SK-N-SH treated with all-trans-retinoic acid at 6 μM for 48 hours (cell line): ENCODE measurements around the gene TFCP2.

Experiments used
- ATAC-seq: fragments of 200-7000 bp; cut with Tn5 transposase; 3 replicates; pipeline ENCODE4 v1.9.1; 2020; ENCODE audit warnings: mild to moderate bottlenecking, moderate library complexity
- ARNTL ChIP-seq: fragments of 450-650 bp; formaldehyde crosslinking; IDR thresholded peaks from 2 replicates; pipeline ENCODE4 v1.5.0; 2020; ENCODE audit warnings: low read depth, mild to moderate bottlenecking, moderate library complexity, borderline replicate concordance
- BACH2 ChIP-seq: fragments of 250-450 bp; sonication (Bioruptor Pico); IDR thresholded peaks from 2 replicates; pipeline ENCODE4 v1.9.0; 2021; ENCODE audit warnings: mild to moderate bottlenecking, borderline replicate concordance
- CSDC2 ChIP-seq: fragments of 250-450 bp; sonication (Bioruptor Pico); IDR thresholded peaks from 2 replicates; pipeline ENCODE4 v1.5.0; 2020; ENCODE audit warnings: mild to moderate bottlenecking, moderate library complexity
- ESRRG ChIP-seq: fragments of 250-450 bp; sonication (Bioruptor Pico); IDR thresholded peaks from 2 replicates; pipeline ENCODE4 v1.6.1; 2021; ENCODE audit warnings: mild to moderate bottlenecking
- GLIS3 ChIP-seq: fragments of 250-450 bp; sonication (Bioruptor Pico); IDR thresholded peaks from 2 replicates; pipeline ENCODE4 v1.5.0; 2020; ENCODE audit warnings: mild to moderate bottlenecking, moderate library complexity
- ISL1 ChIP-seq: fragments of 250-450 bp; sonication (Bioruptor Pico); IDR thresholded peaks from 2 replicates; pipeline ENCODE4 v2.1.2; 2022; ENCODE audit warnings: mild to moderate bottlenecking, moderate library complexity
- OSR1 ChIP-seq: fragments of 250-450 bp; sonication (Bioruptor Pico); IDR thresholded peaks from 2 replicates; pipeline ENCODE4 v1.8.0; 2022; ENCODE audit warnings: moderate library complexity, mild to moderate bottlenecking, inconsistent platforms
- PATZ1 ChIP-seq: fragments of 250-450 bp; sonication (Bioruptor Pico); IDR thresholded peaks from 2 replicates; pipeline ENCODE4 v1.8.0; 2020; ENCODE audit warnings: mild to moderate bottlenecking, moderate library complexity, borderline replicate concordance
- PPARA ChIP-seq: fragments of 250-450 bp; sonication (Bioruptor Pico); IDR thresholded peaks from 2 replicates; pipeline ENCODE4 v1.5.0; 2020; ENCODE audit warnings: mild to moderate bottlenecking, borderline replicate concordance
- RARB ChIP-seq: fragments of 250-450 bp; sonication (Bioruptor Pico); IDR thresholded peaks from 2 replicates; pipeline ENCODE4 v1.8.0; 2021; ENCODE audit warnings: mild to moderate bottlenecking, moderate library complexity
- SNAI2 ChIP-seq: fragments of 250-450 bp; sonication (Bioruptor Pico); IDR thresholded peaks from 2 replicates; pipeline ENCODE4 v1.5.0; 2020; ENCODE audit warnings: mild to moderate bottlenecking, moderate library complexity
- TOX ChIP-seq: fragments of 250-450 bp; sonication (Bioruptor Pico); IDR thresholded peaks from 2 replicates; pipeline ENCODE4 v1.8.0; 2021; ENCODE audit warnings: mild to moderate bottlenecking, moderate library complexity, borderline replicate concordance
- TSHZ2 ChIP-seq: fragments of 250-450 bp; sonication (Bioruptor Pico); IDR thresholded peaks from 2 replicates; pipeline ENCODE4 v1.5.0; 2020; ENCODE audit warnings: mild to moderate bottlenecking, moderate library complexity
- ZC3H10 ChIP-seq: fragments of 250-450 bp; sonication (Bioruptor Pico); IDR thresholded peaks from 2 replicates; pipeline ENCODE4 v1.5.1; 2021; ENCODE audit warnings: mild to moderate bottlenecking, moderate library complexity
- ZFP30 ChIP-seq: fragments of 450-650 bp; formaldehyde crosslinking; IDR thresholded peaks from 2 replicates; pipeline ENCODE4 v1.5.0; 2022; ENCODE audit warnings: mild to moderate bottlenecking, moderate library complexity
- ZNF565 ChIP-seq: fragments of 450-650 bp; formaldehyde crosslinking; conservative IDR thresholded peaks from 2 replicates; pipeline ENCODE4 v1.5.0; 2020; ENCODE audit warnings: low read depth, mild to moderate bottlenecking, moderate library complexity
- ZNF8 ChIP-seq: fragments of 450-650 bp; formaldehyde crosslinking; IDR thresholded peaks from 2 replicates; pipeline ENCODE4 v1.5.0; 2020; ENCODE audit warnings: mild to moderate bottlenecking, moderate library complexity
- TF ChIP-seq, protein P1 (sequence below): fragments of 250-450 bp; sonication (Bioruptor Pico); IDR thresholded peaks from 2 replicates; pipeline ENCODE4 v1.8.0; 2021; ENCODE audit warnings: low read depth, mild to moderate bottlenecking, moderate library complexity, borderline replicate concordance
- TF ChIP-seq, protein P2 (sequence below): fragments of 250-450 bp; sonication (Bioruptor Pico); IDR thresholded peaks from 2 replicates; pipeline ENCODE4 v1.5.1; 2021; ENCODE audit warnings: mild to moderate bottlenecking, moderate library complexity
- TF ChIP-seq, protein P3 (sequence below): fragments of 250-450 bp; sonication (Bioruptor Pico); IDR thresholded peaks from 2 replicates; pipeline ENCODE4 v1.5.1; 2020; ENCODE audit warnings: low read depth, mild to moderate bottlenecking, moderate library complexity

The TFCP2 gene

DNA sequence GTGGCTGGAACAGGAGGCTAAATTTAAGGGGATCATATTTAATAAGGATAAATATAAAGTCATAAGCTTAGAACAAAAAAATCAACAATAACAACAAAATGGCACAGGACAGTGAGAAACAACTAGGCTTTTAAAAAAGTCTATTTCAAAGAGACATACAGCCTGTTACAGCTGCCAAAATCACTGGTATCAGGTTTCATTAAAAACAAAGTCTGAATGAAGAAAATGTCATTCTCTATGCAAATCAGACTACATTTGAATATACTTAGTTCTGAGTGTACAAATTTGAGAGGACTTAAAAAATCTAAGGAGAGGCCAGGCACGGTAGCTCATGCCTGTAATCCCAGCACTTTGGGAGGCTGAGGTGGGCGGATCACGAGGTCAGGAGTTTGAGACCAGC lies 44.0 kb downstream of the TFCP2 start (continued):
- TF ChIP-seq, protein P1, sequence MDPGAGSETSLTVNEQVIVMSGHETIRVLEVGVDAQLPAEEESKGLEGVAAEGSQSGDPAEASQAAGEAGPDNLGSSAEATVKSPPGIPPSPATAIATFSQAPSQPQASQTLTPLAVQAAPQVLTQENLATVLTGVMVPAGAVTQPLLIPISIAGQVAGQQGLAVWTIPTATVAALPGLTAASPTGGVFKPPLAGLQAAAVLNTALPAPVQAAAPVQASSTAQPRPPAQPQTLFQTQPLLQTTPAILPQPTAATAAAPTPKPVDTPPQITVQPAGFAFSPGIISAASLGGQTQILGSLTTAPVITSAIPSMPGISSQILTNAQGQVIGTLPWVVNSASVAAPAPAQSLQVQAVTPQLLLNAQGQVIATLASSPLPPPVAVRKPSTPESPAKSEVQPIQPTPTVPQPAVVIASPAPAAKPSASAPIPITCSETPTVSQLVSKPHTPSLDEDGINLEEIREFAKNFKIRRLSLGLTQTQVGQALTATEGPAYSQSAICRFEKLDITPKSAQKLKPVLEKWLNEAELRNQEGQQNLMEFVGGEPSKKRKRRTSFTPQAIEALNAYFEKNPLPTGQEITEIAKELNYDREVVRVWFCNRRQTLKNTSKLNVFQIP (CRISPR knock-in tag), result no peak
- TF ChIP-seq ZNF565 (CRISPR knock-in tag) (no peak), ESRRG (no peak)
- TF ChIP-seq, all 23 proteins: peak for 0

GRCh38 chr12:51127050-51127729 lies 45.7 kb downstream of the TFCP2 start:
- peak; percentile 66; the same call in 2 of the 3 replicates for ATAC-seq
- TF ChIP-seq ZNF565 (CRISPR knock-in tag), result no peak
- TF ChIP-seq ZFP30 (CRISPR knock-in tag), result no peak
- no peak for TF ChIP-seq BACH2 (CRISPR knock-in tag)
- TF ChIP-seq, protein P2, sequence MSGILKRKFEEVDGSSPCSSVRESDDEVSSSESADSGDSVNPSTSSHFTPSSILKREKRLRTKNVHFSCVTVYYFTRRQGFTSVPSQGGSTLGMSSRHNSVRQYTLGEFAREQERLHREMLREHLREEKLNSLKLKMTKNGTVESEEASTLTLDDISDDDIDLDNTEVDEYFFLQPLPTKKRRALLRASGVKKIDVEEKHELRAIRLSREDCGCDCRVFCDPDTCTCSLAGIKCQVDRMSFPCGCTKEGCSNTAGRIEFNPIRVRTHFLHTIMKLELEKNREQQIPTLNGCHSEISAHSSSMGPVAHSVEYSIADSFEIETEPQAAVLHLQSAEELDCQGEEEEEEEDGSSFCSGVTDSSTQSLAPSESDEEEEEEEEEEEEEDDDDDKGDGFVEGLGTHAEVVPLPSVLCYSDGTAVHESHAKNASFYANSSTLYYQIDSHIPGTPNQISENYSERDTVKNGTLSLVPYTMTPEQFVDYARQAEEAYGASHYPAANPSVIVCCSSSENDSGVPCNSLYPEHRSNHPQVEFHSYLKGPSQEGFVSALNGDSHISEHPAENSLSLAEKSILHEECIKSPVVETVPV (CRISPR knock-in tag), result no peak
- no peak for TF ChIP-seq ISL1
- no peak for TF ChIP-seq OSR1 (CRISPR knock-in tag)
- no peak for TF ChIP-seq RARB (CRISPR knock-in tag)
- TF ChIP-seq TOX (CRISPR knock-in tag), result no peak
- no peak for TF ChIP-seq SNAI2 (CRISPR knock-in tag)
- no peak for TF ChIP-seq CSDC2 (CRISPR knock-in tag)
- TF ChIP-seq ZC3H10 (CRISPR knock-in tag), result no peak
- no peak for TF ChIP-seq ESRRG
- TF ChIP-seq, protein P3, sequence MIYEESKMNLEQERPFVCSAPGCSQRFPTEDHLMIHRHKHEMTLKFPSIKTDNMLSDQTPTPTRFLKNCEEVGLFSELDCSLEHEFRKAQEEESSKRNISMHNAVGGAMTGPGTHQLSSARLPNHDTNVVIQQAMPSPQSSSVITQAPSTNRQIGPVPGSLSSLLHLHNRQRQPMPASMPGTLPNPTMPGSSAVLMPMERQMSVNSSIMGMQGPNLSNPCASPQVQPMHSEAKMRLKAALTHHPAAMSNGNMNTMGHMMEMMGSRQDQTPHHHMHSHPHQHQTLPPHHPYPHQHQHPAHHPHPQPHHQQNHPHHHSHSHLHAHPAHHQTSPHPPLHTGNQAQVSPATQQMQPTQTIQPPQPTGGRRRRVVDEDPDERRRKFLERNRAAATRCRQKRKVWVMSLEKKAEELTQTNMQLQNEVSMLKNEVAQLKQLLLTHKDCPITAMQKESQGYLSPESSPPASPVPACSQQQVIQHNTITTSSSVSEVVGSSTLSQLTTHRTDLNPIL (CRISPR knock-in tag), result no peak
- no peak for TF ChIP-seq ARNTL
- TF ChIP-seq, protein P1 (CRISPR knock-in tag), result no peak
- no peak for TF ChIP-seq TSHZ2 (CRISPR knock-in tag)
- no peak for TF ChIP-seq PPARA
- no peak for TF ChIP-seq GLIS3 (CRISPR knock-in tag)
- TF ChIP-seq PATZ1 (CRISPR knock-in tag), result no peak
- no peak for TF ChIP-seq ZNF8 (CRISPR knock-in tag)
